Middle frontal gyrus (tissue), 1 donor: ENCODE measurements around the gene PSMA6.
"Not testable (repeated sequence)": the region's sequence is repeated elsewhere in the genome, so short reads cannot be mapped to it uniquely, and the experiment has no call there.

Experiments used
- DNase-seq: peaks from one replicate; pipeline ENCODE4 v3.0.0-alpha.2; 2015; ENCODE audit warnings: low spot score; ENCODE audit errors: extremely low spot score

PSMA6 gene

DNA sequence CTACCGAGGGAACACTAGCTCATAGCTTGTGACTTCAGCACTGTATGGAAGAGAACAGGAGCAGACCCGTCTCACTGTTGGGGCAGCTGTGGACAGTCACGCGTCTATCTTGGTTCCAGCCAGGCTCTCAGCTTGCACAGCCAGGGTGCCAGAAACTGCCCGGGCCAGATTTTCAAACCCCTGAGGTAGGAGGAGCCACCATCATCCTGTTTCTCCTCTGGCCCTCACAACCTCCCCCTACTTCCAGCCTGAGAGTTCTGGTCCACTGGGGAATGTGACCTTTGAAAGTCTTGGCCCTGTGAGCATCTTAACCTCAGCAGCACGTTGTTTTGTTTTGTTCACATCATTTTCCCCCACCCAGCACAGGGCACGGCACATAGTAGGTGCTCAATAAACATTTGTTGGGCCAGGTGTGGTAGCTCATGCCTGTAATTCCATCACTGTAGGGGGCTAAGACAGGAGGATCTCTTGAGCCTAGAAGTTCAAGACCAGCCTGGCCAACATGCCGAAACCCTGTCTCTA, 50.4 kb downstream of the PSMA6 start:
- no peak for DNase-seq

DNA sequence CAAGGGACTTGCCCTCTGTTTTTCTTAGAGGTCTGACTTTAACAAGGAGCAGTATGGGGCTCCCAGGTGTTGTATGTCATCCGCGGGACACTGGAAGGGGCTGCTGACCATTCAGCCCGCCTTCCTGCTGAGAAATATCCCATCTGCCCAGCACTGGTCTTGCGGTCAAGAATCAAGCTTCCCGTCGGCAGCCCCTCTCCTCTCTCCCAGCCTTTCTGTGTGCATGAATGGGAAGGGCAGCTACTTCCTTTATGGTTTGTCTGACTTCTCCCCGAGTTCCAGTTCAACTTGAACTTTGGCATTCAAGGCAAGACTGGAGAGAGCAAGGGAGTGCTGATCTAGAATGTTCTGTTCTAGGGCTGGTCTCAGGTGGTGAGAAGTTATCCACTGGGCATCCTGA, 51.5 kb downstream of the PSMA6 start:
- no peak for DNase-seq

DNA sequence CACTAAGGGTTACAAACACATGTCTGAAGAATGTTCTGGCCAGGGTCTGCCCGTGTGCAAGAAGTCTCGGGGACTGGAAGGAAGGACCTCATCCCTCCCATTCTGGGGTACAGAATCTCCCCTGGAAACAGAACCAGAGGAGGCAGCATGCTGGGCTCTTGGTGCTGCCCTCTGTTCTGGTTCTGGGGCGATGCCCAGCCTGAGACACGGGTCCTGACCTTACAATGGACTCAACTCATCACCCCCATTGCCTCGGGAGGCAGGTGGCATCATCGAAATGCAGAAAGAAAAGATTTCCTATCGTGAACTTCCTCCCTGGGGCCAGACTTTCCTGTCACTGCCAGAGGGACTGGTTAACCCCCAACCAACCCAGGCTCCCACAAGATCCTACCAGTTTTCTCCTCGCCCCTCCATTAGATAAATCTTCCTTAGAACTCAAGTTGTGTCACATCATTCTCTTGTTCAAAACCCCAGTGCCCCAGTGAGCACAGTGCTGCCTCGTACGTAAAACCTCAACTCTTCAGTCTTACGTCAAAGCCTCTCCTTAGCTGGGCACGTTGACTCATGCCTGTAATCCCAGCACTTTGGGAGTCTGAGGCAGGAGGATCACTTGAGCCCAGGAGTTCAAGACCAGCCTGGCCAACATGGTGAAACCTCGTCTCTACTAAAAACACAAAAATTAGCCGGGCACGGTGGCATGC, 52.1 kb downstream of the PSMA6 start:
- DNase-seq = no peak

DNA sequence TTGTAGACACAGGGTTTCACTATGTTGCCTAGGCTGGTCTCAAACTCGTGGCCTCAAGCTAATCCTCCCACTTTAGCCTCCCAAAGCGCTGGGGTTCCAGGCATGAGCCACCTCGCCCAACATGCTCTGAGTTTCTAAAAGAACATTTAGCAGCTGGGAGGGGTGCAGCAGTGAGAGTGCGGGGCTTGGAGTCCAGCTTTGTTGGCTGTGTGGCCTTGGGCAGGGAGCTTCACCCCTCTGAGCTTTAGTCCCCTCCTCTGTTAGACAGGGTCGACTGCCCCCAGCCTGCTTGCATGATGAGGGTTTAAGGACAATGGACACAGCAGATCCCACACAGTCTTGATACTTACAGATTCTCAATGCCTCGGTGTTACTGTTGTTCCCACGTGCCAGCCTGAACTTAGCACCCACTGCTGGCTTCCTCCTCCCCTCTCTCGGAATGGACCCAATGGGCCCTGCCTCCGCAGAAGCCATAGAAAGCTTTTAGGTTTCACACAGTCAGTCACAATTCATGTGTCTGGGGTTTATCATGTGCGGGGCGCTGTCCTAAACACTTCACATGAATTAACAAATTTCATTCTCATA, 54.6 kb downstream of the PSMA6 start:
- DNase-seq = no peak

DNA sequence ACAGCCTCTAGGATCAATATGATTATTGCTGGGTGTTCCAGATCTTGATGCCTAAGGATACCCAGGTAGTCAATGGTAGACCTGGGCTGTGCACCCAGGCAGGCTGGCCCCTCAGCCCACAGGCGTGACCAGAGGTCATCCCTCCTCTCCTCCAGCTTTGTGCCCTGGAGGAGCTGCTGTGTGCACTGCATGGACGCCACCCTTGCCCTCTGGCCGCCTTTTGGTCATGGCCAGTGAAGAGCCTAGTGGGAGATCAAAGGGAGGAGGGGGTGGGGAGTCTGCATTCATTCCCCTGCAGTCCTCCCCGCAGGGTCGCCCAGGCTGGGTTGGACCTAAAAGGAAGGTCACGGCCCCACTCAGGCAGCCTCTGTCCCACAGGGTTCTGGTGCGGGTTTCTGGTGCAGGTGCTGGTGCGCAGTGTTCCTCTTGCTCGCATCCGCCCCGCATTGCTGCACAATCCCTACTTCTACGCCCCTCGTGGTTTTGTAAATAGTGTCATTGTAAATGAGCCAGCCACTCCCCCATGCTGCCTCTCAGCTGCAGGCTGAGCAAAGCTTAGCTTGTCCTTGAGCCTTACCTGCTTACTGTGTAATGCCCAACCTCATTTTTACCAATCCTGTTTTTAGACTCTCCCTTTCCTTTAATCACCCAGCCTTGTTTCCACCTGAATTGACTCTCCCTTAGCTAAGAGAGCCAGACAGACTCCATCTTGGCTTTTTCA, 55.3 kb downstream of the PSMA6 start:
- DNase-seq = no peak

DNA sequence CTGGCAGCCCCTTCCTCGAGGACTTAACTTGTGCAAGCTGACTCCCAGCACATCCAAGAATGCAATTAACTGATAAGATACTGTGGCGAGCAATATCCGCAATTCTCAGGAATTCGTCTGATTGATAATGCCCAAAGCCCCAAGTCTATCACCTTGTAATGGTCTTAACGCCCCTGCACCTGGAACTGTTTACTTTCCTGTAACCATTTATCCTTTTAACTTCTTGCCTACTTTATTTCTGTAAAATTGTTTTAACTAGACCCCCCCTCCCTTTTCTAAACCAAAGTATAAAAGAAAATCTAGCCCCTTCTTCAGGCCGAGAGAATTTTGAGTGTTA, 55.8 kb downstream of the PSMA6 start:
- not testable (repeated sequence) for DNase-seq

DNA sequence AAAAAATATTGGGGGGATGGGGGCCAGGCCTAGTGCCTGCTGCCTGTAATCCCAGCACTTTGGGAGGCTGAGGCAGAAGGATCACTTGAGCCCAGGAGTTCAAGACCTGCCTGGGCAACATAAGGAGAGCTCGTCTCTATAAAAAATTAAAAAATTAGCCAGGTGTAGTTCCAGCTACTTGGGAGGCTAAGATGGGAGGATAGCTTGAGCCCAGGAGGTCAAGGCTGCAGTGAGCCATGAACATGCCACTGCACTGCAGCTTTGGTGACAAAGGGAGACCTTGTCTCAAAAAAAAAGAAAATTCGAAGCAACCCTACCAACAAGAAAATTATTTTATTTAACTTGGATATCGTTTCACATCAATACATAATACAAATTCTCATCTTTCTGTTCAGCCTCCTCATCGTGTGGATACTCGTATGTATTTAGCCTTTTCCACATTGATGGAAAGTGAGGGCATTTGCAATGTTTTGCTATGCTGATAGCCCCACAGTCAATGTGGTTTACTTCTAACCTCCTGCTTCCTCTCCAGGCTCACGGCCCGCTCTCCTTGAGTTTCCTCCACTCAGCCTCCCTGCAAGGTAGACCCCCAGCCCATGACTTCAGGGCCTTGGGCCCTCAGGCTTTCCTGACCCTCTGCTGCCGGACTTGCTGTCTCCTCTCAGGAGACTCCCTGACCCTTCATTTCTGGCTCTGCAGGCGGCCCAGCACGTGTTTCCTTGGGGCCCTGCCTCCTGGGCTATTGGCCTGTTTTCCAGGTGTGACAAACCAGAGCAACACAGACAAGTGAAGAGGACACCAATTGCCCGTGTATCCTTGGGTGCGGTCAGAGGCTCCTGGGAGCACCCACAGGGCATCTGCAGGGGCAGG, 57.5 kb downstream of the PSMA6 start:
- no peak for DNase-seq

DNA sequence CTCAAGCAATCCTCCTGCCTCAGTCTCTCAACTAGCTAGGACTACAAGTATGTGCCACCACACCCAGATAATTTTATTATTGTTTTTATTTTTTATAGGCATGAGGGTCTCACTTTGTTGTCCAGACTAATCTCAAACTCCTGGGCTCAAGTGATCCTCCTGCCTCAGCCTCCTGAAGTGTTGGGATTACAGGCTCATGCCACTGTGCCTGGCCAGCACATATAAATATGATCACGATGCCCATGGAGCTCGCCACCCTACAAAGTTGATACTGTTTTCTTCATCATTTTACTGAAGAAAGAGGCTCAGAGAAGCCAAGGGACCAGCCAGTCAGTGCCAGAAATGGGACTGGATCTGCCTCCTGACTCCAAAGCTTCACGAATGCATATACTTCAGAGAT, 59.3 kb downstream of the PSMA6 start:
- no peak for DNase-seq

DNA sequence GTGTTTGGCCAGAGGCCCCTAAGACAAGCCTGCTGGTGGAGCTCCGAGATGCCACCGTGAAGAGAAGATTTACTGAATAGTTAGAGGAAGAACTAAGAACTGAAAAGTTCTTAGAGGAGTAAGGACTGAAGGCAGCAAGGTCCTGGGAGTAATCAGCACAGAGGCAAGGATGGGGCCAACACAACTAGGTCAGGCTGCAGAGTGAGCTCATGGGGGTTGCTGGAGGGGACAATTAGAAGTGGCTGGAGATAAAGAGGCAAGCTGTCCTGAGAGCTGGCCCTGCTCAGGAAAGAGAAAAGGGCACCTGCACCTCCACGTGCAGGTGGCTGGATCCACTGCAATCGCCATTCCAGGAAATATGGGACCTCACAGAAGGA, 59.7 kb downstream of the PSMA6 start:
- DNase-seq = no peak

DNA sequence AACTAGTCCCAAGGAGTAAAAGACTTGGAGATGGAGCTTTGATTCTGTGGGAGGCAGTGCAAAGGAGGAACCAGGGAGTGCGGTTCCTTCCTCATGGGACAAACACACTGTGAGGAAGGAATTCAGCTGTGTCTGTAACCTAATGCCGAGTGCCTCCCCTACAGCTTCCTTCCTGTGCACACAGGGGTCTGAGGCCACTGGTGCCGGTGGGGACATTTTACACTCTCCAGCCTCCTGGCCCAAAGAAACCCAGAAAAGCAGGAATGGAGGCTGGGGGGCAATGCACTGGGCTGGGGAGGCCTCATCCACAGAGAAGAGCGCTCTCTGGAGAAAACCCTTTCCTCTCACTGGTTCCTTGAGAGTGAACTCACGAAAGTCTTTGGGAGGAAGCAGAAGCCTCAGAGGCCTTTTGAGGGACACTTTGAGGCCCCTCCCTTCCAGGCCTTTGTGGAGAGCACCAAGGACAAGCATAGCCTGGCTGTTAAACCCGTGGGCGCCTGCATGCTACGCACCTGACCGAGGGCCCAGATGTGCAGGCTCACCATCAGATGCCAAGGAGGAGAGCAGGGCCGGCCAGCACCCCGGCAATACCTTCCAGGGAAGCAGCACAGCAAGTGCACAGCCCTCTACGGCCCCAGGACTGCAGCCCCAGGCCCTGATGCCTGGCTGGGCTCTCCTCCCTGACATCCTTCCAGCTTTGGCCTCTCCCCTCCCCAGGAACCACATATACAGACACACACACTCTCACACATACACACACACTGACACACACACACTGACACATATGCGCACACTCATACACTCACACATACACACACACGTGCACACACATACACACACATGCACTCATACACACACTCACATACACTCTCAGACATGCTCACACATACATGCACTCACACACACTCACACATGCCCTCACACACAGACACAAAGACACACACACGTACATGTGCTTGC, 60.4 kb downstream of the PSMA6 start:
- no peak for DNase-seq

DNA sequence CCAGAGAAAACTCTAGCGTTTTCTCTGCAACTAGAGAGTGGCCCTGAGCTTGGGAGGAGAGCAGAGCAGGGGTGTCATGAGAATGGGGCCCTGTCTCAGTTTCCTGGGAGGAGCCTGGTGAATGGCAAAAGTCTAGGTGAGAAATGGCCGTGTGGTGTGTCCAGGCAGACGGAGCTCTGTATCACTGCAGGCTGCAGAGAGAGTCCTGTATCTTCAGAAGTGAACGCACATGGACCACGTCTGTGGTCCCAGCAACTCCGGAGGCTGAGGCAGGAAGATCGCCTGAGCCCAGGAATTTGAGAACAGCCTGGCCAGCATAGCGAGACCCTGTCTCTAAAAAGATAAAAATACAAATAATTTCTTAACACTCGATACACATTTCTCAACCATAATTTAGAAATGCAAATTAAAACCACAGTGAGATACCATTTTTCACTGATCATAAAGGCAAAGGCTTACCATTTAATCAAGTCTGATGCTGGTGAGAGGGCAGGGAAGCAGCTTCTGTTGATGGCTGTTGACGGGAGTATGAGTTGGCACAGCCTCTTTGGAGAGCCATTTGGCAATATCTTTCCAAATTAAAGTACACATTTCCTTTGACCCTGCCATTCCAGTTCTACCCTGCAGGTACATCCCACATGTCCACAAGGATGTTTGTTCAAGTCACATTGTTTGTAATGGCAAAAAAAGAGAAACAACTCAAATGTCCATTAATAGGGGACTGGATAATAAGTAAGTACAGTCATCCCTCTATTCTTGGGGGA, 61.4 kb downstream of the PSMA6 start:
- no peak for DNase-seq

DNA sequence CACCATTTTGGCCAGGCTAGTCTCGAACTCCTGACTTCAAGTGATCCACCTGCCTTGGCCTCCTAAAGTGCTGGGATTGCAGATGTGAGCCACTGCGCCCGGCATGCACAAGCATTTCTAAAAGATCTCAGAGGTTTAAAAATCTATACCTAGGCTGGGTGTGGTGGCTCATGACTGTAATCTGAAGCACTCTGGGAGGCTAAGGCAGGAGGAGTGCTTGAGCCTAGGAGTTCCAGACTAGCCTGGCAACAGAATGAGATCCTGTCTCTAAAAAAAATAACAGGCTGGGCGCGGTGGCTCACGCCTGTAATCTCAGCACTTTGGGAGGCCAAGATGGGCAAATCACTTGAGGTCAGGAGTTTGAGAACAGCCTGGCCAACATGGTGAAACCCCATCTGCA, 63.1 kb downstream of the PSMA6 start:
- not testable (repeated sequence) for DNase-seq

DNA sequence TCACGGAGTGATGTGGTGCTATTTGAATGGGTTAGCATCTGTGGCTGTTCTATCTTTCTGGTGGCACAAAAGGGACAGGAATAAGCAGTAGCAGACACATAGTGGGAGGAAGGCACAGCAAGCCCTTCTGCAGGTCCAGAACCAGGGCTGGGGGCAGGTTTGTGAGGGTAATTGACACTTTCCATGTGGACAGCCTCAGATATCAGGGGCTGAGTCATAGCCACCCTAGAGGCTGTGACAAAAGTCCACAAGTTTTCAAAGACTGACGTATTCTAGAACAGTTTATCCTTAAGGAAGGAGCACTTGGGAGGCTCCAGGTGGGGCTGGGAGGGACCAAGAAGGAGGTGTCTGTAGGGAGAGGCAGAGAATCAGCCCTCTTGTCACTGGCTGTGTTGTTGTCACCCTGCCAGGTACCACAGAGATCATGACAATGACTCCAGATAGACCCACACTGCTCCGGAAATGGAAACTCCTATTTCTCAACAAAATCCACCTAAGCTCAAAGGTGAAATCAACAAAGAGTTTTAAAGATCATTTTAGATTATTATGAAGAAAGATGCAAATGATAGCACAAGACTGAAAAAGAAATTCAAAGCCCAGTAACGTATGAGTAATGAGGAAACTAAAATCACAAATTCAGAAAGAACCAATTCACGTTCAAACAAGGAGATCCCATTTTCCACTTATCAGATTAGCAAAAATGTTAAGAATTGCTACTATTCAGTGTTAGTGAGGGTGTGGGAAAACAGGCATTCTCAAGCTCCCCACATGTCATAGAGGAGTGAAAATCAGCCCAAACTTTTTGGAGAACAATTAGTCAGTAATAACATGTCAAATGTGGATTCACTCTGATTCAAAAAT, 64.0 kb downstream of the PSMA6 start:
- no peak for DNase-seq

DNA sequence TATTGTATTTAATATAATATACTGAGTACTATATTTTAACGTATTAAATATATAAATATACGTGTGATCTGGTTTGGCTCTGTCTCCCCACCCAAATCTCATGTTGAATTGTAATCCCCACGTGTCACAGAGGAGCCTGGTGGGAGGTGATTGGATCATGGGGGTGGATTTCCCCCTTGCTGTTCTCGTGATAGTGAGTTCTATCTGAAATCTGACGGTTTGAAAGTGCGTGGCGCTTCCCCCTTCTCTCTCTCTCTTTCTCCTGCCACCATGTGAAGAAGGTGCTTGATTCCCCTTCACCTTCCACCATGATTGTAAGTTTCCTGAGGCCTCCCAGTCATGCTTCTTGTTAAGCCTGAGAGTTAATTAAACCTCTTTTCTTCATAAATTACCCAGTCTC, 67.5 kb downstream of the PSMA6 start:
- DNase-seq = not testable (repeated sequence)

DNA sequence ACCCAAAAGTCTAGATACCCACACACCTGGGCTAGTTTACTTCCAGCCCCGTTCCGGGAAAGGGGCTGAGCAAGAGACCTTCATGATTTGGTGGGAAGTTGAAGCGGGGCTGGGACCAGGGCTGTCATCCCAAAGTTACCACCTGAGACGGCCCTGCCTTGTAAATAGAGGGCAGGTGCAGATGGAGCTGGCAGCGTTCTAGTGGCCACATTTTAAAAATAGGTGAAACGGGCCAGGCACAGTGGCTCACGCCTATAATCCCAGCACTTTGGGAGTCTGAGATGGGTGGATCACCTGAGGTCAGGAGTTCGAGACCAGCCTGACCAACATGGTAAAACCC, 68.9 kb downstream of the PSMA6 start:
- no peak for DNase-seq

DNA sequence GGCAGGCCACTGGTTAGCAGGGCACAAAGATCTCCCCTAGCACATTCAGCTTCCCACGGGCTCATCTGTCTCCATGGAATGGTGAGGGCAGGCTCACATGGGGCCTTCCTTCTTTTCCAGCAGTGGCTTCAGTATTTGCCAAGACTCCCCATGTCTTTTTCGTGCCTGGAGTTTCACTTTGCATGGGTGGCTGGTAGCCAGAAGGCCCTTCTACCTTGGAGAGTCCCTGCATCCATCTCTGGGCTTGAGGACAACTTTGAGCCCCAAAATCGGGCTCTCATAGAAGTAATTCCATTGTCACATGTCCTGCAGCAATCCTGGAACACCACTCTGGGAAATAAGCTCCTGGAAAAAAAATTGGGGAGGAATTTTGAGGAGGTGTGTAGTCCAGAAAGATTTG, 70.3 kb downstream of the PSMA6 start:
- no peak for DNase-seq

DNA sequence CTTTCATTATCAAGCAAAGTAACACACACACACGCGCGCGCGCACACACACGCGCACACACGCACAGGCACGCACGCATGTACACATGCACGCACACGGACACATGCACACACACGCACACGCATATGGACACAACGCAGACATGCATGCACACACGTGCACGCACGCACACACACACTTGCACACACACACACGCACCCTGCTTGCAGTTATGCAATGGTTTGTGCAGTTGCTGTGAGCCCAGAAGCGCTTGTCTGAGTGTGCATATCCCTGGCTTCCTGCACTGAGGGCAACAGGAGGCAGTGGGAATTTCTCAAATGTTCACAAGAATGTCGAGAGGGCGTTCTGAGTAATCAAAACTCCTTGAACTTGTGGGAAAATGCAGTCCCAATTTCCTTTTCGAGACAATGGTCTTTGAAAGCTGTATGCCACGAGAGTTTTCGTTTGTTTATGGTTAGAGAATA, 70.8 kb downstream of the PSMA6 start:
- DNase-seq = no peak

DNA sequence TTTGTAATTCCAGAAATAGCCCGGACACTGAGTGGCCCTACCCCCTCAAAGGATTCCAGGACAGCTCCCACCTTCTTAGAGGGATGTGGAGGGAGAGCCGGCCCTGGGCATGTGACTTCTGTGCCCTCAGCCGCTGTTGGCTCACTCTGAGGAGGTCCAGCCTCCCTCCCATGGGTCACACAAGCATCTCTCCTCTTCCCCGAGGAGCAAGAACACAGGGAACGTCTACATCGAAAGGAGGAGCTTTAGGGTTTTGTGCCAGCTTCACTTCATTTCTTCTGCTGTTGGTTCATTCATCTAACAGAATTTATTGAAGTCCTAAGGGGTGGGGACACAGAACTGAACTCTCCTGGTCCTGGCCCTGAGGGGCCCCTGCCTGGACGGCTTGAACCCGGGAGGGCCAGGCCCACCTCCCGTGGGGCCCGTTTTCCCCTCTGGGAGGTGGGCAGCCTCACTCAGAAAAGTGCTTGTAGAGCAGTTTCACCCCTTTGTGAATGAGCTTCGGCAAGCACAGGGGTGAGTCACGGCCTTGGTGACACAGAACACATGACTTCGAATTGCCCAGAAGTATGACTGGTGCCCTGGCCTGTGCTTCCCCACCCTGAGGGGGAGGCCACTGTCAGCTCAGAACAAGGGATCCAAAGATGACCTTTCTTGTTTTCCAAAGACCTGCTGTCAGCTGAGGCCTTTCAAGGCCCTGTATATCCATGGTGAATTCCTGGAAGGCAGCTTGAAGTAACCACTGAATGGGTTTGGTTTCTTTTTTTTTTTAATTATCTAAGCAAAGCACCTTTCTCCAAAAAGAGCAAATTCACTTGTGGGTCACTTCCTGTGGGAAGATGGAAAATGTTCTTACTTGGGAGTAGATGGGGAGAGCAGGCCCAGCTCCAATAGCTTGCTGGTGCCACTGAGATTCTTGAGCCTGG, 73.2 kb downstream of the PSMA6 start:
- DNase-seq = no peak
